Measurements from ENCODE around the gene STK4. TPM values are rescaled to one million over a fixed set of nuclear protein-coding genes. Genes with fewer than 3 reads are reported as not detected.

The STK4 gene
- total RNA-seq, 2 experiments from 2014 or later: 126 to 128 TPM

GRCh38 chr20:44938637-44939036 is 27.7 kb upstream of the STK4 start:
- Mint-ChIP-seq H3K9me3 (no peaks in the 10 kb centered on the region), H3K27ac (no peak overlapping the region), H3K27me3 (no peaks in the 10 kb centered on the region), H3K4me3 (no peak overlapping the region), H3K36me3 (peaks cover 47% of the 10 kb centered on the region), H3K4me1 (ENCODE audit: low read depth) (peaks cover 10% of the 10 kb centered on the region)
- intact Hi-C loops (cut with micrococcal nuclease): no loop called here
- no peak for DNase-seq
- POLR2A ChIA-PET: no interaction called here
- CTCF ChIA-PET: no interaction called here

GRCh38 chr20:44941120-44941691 is 25.1 kb upstream of the STK4 start:
- DNase-seq: peak; percentile 20
- ChIA-PET POLR2A (interaction anchor here (1.3 kb wide), 1 partner anchor 20 kb away, joined by 3 read pairs; no protein-coding TSS in a partner anchor), CTCF (interaction anchor here (1.5 kb wide), 1 partner anchor 71 kb away, joined by 3 read pairs; no protein-coding TSS in a partner anchor)
- Mint-ChIP-seq H3K4me1 (ENCODE audit: low read depth) (peaks cover 10% of the 10 kb centered on the region), H3K27me3 (no peaks in the 10 kb centered on the region), H3K36me3 (peaks cover 46% of the 10 kb centered on the region), H3K4me3 (no peak overlapping the region), H3K9me3 (no peaks in the 10 kb centered on the region), H3K27ac (peak overlapping the region; percentile 8)
- intact Hi-C loops (cut with micrococcal nuclease): no loop called here

GRCh38 chr20:44942264-44942973 is 23.9 kb upstream of the STK4 start:
- Mint-ChIP-seq H3K4me3 (no peak overlapping the region), H3K9me3 (no peaks in the 10 kb centered on the region), H3K4me1 (ENCODE audit: low read depth) (peaks cover 12% of the 10 kb centered on the region), H3K36me3 (peaks cover 47% of the 10 kb centered on the region), H3K27ac (no peak overlapping the region), H3K27me3 (no peaks in the 10 kb centered on the region)
- ChIA-PET POLR2A (interaction anchor here (0.6 to 1.3 kb wide), 3 partner anchors 19 to 450 kb away, joined by 3 read pairs; no protein-coding TSS in a partner anchor), CTCF (interaction anchor here (0.6 to 1.0 kb wide), 4 partner anchors 16 to 100 kb away, joined by 3 to 6 read pairs (median 4); no protein-coding TSS in a partner anchor)
- DNase-seq: no peak
- intact Hi-C loops (cut with micrococcal nuclease): no loop called here

GRCh38 chr20:44943828-44944227 is 22.5 kb upstream of the STK4 start:
- peaks cover 12% of the 10 kb centered on the region for H3K4me1 Mint-ChIP-seq (ENCODE audit: low read depth)
- CTCF ChIA-PET: no interaction called here
- no peak for DNase-seq
- H3K27me3 Mint-ChIP-seq: no peaks in the 10 kb centered on the region
- peaks cover 50% of the 10 kb centered on the region for H3K36me3 Mint-ChIP-seq
- POLR2A ChIA-PET: no interaction called here
- no peaks in the 10 kb centered on the region for H3K9me3 Mint-ChIP-seq
- intact Hi-C loops (cut with micrococcal nuclease): no loop called here
- no peak overlapping the region for H3K4me3 Mint-ChIP-seq
- no peak overlapping the region for H3K27ac Mint-ChIP-seq

GRCh38 chr20:44945261-44945660 is 21.1 kb upstream of the STK4 start:
- H3K27me3 Mint-ChIP-seq: no peaks in the 10 kb centered on the region

DNA sequence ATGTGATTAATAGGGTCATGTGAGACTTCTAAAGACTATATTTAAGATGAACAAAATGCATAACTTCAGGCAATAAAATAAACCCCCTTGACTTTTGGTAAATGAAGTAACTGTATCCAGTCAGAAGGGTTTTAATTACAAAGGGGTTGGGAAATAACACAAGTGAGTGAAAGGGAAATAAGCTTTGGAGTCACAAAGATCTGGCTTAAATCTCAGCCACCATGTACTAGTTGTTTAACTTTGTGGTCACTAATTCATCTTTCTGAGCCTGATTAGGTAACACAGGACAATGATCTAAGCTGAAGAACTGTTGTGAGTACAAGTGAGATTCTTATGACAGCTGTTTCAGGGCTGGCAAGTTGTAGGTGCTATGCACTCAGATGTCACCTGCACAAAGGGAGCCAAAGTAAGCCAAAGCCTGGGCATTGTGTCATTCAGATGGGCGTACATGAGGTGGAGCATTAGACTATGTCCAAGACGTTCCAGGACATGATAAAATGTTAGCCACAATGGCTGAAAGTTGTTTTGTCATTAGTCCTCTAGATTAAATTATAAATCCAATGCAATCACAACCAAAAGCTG is 19.9 kb upstream of the STK4 start:
- peaks cover 2% of the 10 kb centered on the region for H3K4me1 Mint-ChIP-seq (ENCODE audit: low read depth)
- ChIA-PET POLR2A (no interaction called here), CTCF (interaction anchor here (0.6 kb wide), 1 partner anchor 428 kb away, joined by 4 read pairs; no protein-coding TSS in a partner anchor)
- no peak overlapping the region for H3K4me3 Mint-ChIP-seq
- peak overlapping the region; percentile 3 for H3K27ac Mint-ChIP-seq
- intact Hi-C loops (cut with micrococcal nuclease): no loop called here
- no peak for DNase-seq
- H3K36me3 Mint-ChIP-seq: peaks cover 62% of the 10 kb centered on the region
- no peaks in the 10 kb centered on the region for H3K27me3 Mint-ChIP-seq
- H3K9me3 Mint-ChIP-seq: no peaks in the 10 kb centered on the region

More at GRCh38 chr20:44945261-44945660, 21.1 kb upstream of the STK4 start:
- intact Hi-C loops (cut with micrococcal nuclease): no loop called here
- Mint-ChIP-seq H3K4me1 (ENCODE audit: low read depth) (peaks cover 7% of the 10 kb centered on the region), H3K9me3 (no peaks in the 10 kb centered on the region), H3K36me3 (peaks cover 55% of the 10 kb centered on the region), H3K27ac (no peak overlapping the region), H3K4me3 (no peak overlapping the region)
- ChIA-PET POLR2A (no interaction called here), CTCF (interaction anchor here (0.7 kb wide), 1 partner anchor 285 kb away, joined by 4 read pairs; no protein-coding TSS in a partner anchor)
- DNase-seq: no peak

DNA sequence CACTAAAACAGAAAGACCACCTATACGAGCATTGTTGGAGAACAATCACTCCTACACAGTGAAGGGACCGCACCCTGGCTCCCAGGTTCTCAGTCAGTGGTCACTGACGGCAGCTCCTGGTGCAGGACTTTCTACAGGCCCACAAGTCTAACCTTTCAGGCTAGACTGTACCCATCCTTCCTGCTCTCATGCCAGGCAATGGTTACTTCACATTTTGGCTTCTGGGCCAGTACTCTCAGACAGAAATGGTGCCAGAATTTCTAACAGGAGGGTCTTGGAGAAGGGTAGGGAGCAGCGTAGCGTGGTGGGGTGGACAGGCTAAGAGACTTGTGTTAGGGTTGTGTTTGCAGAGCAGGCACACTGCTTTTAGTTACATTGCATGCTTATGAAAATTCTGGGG is 18.2 kb upstream of the STK4 start:
- no peak for DNase-seq
- ChIA-PET CTCF (no interaction called here), POLR2A (no interaction called here)
- intact Hi-C loops (cut with micrococcal nuclease): no loop called here
- H3K4me1 Mint-ChIP-seq (ENCODE audit: low read depth): peaks cover 7% of the 10 kb centered on the region
- no peaks in the 10 kb centered on the region for H3K9me3 Mint-ChIP-seq
- H3K27me3 Mint-ChIP-seq: no peaks in the 10 kb centered on the region
- peak overlapping the region; percentile 9 for H3K27ac Mint-ChIP-seq
- peaks cover 66% of the 10 kb centered on the region for H3K36me3 Mint-ChIP-seq
- no peak overlapping the region for H3K4me3 Mint-ChIP-seq

GRCh38 chr20:44948513-44948912 is 17.8 kb upstream of the STK4 start:
- H3K4me3 Mint-ChIP-seq: no peak overlapping the region
- no peaks in the 10 kb centered on the region for H3K9me3 Mint-ChIP-seq
- H3K36me3 Mint-ChIP-seq: peaks cover 70% of the 10 kb centered on the region
- no peak for DNase-seq
- H3K4me1 Mint-ChIP-seq (ENCODE audit: low read depth): peaks cover 7% of the 10 kb centered on the region
- H3K27me3 Mint-ChIP-seq: no peaks in the 10 kb centered on the region
- ChIA-PET POLR2A (no interaction called here), CTCF (no interaction called here)
- H3K27ac Mint-ChIP-seq: peak overlapping the region; percentile 9
- intact Hi-C loops (cut with micrococcal nuclease): no loop called here

- Mint-ChIP-seq H3K36me3 (peaks cover 74% of the 10 kb centered on the region), H3K4me1 (ENCODE audit: low read depth) (peaks cover 7% of the 10 kb centered on the region), H3K4me3 (no peak overlapping the region), H3K9me3 (no peaks in the 10 kb centered on the region), H3K27me3 (no peaks in the 10 kb centered on the region), H3K27ac (no peak overlapping the region)
- POLR2A ChIA-PET: no interaction called here
- no peak for DNase-seq
- CTCF ChIA-PET: no interaction called here
- intact Hi-C loops (cut with micrococcal nuclease): no loop called here
Measured at GRCh38 chr20:44950368-44950767, 15.9 kb upstream of the STK4 start.

DNA sequence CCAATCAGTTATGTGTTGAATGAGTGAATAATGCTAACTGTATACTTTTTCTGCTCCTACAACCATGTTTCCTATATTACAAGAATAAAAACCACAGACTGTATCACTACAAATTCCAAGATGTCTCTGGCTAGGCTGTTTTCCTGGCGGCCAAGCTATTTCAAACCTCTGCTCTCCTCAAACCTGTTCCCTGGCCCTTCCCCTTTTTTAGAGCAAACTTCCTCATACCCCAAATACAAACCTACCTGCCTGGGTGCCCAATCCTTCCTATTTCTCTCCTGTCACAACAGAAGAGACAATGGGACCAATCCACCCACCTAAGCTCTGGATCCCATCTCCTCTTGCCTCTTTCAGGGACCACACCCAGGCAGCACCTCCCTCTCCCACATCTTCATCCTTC is 13.6 kb upstream of the STK4 start:
- DNase-seq: no peak
- peaks cover 11% of the 10 kb centered on the region for H3K4me1 Mint-ChIP-seq (ENCODE audit: low read depth)
- CTCF ChIA-PET: interaction anchor here (1.2 kb wide), 1 partner anchor 142 kb away, joined by 3 read pairs; no protein-coding TSS in a partner anchor
- intact Hi-C loops (cut with micrococcal nuclease): no loop called here
- no peak overlapping the region for H3K4me3 Mint-ChIP-seq
- no peaks in the 10 kb centered on the region for H3K27me3 Mint-ChIP-seq
- H3K27ac Mint-ChIP-seq: peak overlapping the region; percentile 2
- H3K36me3 Mint-ChIP-seq: peaks cover 79% of the 10 kb centered on the region
- POLR2A ChIA-PET: interaction anchor here (0.8 kb wide), 1 partner anchor 11 kb away, joined by 3 read pairs; no protein-coding TSS in a partner anchor
- no peaks in the 10 kb centered on the region for H3K9me3 Mint-ChIP-seq

- Mint-ChIP-seq H3K27ac (no peak overlapping the region), H3K4me3 (no peak overlapping the region), H3K36me3 (peaks cover 79% of the 10 kb centered on the region), H3K9me3 (no peaks in the 10 kb centered on the region), H3K27me3 (no peaks in the 10 kb centered on the region), H3K4me1 (ENCODE audit: low read depth) (peaks cover 25% of the 10 kb centered on the region)
- ChIA-PET POLR2A (no interaction called here), CTCF (no interaction called here)
- no peak for DNase-seq
- intact Hi-C loops (cut with micrococcal nuclease): no loop called here
Measured at GRCh38 chr20:44954211-44954610, 12.1 kb upstream of the STK4 start.

GRCh38 chr20:44955270-44955669 is 11.0 kb upstream of the STK4 start:
- CTCF ChIA-PET: no interaction called here
- Mint-ChIP-seq H3K4me3 (no peak overlapping the region), H3K27ac (no peak overlapping the region), H3K9me3 (no peaks in the 10 kb centered on the region), H3K27me3 (no peaks in the 10 kb centered on the region), H3K36me3 (peaks cover 76% of the 10 kb centered on the region), H3K4me1 (ENCODE audit: low read depth) (peaks cover 30% of the 10 kb centered on the region)
- DNase-seq: no peak
- POLR2A ChIA-PET: no interaction called here
- intact Hi-C loops (cut with micrococcal nuclease): no loop called here

All from activated CD4-positive, alpha-beta memory T cell treated with anti-CD3 and anti-CD28 coated beads for 36 hours (primary cell).